WI38 (cell line): Measurements from ENCODE around the gene HNF4A.
"Not testable (repeated sequence)": the region's sequence is repeated elsewhere in the genome, so short reads cannot be mapped to it uniquely, and the experiment has no call there.

Source experiments
- H3K4me3 ChIP-seq: 2 replicates; pipeline ENCODE4 v1.5.1; 2011; ENCODE audit warnings: low read depth, mild to moderate bottlenecking, control low read depth, low read length
- TF ChIP-seq, protein P1 (sequence below): IDR thresholded peaks from 2 replicates; pipeline ENCODE4 v1.5.1; 2012; ENCODE audit warnings: low read depth, mild to moderate bottlenecking, control low read depth, low read length

HNF4A gene

DNA sequence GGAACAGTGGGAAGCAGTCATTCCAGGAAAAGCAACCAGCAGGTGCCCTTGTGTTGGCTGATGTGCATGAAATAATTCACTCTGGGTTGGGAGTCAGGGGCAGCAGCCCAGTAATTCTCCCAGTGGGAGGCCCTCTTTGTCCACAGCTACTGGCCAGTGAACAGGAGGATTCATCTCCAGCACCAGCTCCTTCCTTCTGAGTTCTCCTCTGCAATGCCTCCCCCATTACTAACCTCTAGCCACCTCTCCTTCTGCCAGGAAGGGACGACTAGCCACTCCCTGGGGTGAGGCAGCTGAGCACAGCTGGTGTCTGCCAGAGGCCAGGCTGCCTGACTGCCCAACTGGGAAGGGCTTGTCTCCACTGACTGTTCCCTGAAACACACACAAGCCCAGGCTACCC, 31.2 kb upstream of the HNF4A start:
- no peak overlapping the region for H3K4me3 ChIP-seq
- TF ChIP-seq, protein P1, sequence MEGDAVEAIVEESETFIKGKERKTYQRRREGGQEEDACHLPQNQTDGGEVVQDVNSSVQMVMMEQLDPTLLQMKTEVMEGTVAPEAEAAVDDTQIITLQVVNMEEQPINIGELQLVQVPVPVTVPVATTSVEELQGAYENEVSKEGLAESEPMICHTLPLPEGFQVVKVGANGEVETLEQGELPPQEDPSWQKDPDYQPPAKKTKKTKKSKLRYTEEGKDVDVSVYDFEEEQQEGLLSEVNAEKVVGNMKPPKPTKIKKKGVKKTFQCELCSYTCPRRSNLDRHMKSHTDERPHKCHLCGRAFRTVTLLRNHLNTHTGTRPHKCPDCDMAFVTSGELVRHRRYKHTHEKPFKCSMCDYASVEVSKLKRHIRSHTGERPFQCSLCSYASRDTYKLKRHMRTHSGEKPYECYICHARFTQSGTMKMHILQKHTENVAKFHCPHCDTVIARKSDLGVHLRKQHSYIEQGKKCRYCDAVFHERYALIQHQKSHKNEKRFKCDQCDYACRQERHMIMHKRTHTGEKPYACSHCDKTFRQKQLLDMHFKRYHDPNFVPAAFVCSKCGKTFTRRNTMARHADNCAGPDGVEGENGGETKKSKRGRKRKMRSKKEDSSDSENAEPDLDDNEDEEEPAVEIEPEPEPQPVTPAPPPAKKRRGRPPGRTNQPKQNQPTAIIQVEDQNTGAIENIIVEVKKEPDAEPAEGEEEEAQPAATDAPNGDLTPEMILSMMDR, result no peak

DNA sequence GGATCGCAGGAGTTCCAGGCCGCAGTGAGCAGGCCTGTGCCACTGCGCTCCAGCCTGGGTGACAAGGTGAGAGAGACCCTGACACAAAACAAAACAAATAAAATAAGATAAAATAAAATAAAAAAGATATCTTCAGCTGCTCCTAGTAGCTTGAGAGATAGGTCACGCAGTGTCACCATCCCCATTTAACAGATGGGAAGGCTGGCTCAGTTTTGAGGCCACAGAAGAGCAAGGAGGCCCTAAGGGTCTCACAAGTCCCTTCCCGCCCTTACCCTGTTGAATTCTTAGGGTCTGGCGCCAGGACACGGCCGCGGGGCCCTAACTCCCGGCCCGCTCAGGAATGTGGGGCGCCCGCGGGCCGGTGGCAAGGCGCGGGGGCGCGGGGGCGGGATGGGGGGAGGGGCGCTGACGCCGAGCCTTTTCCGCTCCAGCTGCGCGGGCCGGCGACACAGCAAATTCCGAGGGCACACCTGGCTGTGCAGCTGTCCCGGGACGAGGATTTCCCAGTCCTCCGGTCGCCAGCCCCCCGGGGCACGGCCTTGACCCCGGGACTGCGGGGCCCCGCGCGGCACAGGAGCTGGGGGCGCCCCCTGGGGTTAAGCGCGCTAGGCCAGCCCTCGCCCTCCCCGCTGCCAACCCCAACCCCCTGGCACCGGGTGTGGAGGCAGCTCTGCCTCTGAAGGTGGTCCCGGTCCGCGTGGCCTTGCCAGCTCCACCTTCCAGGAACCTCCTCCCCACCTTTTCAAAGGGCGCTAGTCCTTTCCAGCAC, 28.9 kb upstream of the HNF4A start:
- H3K4me3 ChIP-seq, result no peak overlapping the region
- TF ChIP-seq, protein P1, result no peak

DNA sequence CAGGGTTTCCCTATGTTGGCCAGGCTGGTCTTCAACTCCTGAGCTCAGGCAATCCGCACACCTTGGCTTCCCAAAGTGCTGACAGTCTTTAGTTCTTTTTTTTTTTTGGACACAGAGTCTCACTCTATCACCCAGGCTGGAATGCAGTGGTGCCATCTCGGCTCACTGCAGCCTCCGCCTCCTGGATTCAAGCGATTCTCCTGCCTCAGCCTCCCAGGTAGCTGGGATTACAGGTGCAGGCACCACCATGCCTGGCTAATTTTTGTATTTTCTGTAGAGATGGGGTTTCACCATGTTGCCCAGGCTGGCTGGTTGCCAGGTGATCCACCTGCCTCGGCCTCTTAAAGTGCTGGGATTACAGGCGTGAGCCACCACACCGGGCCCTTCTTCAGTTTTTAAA, 27.8 kb upstream of the HNF4A start:
- H3K4me3 ChIP-seq, result not testable (repeated sequence)

DNA sequence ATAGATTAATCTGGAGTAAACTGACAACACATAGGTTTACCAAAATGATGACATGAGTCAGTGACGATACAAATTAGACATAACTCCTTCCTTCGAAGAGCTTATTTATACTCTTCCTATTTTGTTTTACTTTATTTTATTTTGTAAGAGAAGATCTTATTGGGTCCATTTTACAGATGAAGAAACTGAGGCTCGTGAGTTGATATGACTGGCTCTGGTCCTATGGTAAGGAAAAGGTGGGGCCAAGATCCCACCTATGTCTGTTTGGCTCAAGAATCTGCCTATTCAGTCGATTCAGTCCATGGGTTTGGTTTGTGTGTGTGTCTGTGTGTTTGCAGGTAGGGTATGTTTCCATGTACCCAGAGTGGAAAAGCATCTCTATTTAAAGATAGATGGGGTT, 27.1 kb upstream of the HNF4A start:
- H3K4me3 ChIP-seq, result no peak overlapping the region
- TF ChIP-seq, protein P1, result no peak

DNA sequence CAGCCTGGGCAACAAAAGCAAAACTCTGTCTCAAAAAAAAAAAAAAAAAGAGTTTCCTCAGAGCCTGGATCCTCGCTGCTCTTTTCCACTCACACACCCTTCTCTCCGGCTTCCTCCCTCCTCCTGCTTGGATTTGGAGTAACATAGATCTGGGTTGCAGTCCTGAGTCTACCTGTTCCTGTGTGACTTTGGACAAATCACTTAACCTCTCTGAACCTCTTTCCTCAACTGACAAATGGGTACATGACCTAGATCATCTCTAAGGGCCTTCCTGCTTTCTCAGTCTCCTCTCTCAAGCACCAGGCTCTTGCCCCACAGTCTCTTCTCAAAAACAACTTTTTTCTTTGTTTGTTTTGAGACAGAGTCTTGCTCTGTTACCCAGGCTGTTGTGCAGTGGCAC, 24.3 kb upstream of the HNF4A start:
- no peak overlapping the region for H3K4me3 ChIP-seq
- TF ChIP-seq, protein P1, result no peak

DNA sequence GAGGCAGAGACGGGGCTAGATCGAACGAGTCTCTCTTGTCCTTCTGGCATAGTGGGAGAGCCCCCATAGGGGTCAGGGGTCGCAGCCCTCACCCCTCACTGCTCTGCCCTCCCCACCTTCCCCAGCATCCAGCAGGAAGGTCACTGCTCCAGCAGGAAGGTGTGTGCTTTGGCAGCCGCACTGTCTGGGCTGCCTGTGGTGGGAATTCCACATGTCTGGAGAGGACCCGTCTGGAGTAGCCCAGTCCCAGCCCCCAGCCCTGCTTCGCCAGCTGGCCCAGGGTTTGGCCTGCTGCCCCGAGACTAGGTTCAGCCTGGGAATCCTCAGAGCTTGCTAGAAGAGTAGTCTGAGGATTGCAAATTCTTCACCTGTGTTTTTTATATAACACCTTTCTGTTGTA, 21.2 kb upstream of the HNF4A start:
- TF ChIP-seq, protein P1, result no peak
- H3K4me3 ChIP-seq, result no peak overlapping the region

DNA sequence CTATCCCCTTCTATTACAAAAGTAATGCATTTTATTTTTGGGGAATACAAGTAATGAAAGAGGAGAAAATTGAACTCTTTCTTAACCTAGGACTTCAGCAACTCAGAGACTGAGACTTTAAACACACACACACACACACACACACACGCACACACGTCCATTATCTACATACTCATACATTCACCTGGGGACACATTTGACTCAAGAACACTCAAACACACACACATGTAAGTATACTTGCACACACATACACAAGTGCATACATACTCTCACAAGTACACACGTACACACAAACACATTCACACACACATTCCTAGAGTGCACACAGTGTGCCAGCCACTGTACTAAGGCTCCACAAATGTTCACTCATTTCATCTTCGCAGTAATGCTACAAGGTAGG, 20.8 kb upstream of the HNF4A start:
- TF ChIP-seq, protein P1, result no peak
- no peak overlapping the region for H3K4me3 ChIP-seq

DNA sequence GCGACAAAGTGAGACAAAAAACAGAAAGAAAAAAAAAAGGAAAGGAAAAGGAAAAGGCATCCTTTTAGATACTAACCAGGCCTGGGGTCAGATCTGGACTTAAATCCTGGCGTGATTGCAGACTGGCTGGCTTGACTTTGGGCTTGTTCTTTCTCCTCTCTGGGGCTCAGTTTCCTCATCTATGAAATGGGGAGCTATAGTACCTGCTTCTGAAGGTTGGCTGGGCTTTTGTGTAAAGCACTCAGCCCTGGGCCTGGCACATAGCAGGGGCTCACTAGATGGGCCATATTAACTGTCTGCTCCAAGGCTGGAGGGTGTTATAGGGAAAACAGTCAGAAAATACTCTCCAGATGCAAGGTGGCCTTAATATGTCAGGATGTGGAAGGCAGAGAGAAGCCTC, 19.8 kb upstream of the HNF4A start:
- TF ChIP-seq, protein P1, result no peak
- H3K4me3 ChIP-seq, result no peak overlapping the region
